HCT116 (cell line): ENCODE measurements around the gene FAM171A2. TPM values are rescaled to one million over a fixed set of nuclear protein-coding genes. Genes with fewer than 3 reads are reported as not detected.

Source experiments
- ATAC-seq: fragments of 200-7000 bp; cut with Tn5 transposase; 2 replicates; pipeline ENCODE4 v1.9.1; 2020; ENCODE audit warnings: mild to moderate bottlenecking, moderate library complexity
- BruUV-seq: library from RNA; stranded (reverse); fragments of 400-500 nt; replicated peaks from 2 replicates; lab custom pipeline; 2021; lab: Mats Ljungman, UMichigan
- CTCF ChIA-PET: fragments of 300-600 bp; sonication (Branson Sonifier 250); formaldehyde crosslinking; loops from one replicate; lab custom pipeline; 2021; ENCODE audit warnings: antibody characterized with exemption; lab: Charles Lee
- POLR2A ChIA-PET: fragments of 300-600, 350-600 bp; sonication (Branson Sonifier 250); formaldehyde crosslinking; loops from one replicate; lab custom pipeline; 2021; ENCODE audit warnings: antibody characterized with exemption; lab: Charles Lee
- RAD21 ChIA-PET, 2 experiments: fragments of 300-600 bp; sonication (Branson Sonifier 250); formaldehyde crosslinking; loops; one replicate each; lab custom pipeline; 2023; ENCODE audit warnings: low total read pairs in 2 of 2; ENCODE audit not compliant: uncharacterized antibody in 2 of 2, unreplicated experiment in 2 of 2, low non-redundant PET in 1 of 2; lab: Charles Lee
- DNase-seq: peaks from one replicate; pipeline ENCODE4 v3.0.0-alpha.2; 2010; ENCODE audit warnings: low read depth, low spot score
- H2AFZ ChIP-seq: fragments of 200-600 bp; shearing (Covaris generic), sonication (generic); 2 replicates; pipeline ENCODE4 v1.6.1; 2017; ENCODE audit warnings: low read depth, mixed run types, mixed read lengths, antibody characterized with exemption, low read length; ENCODE audit not compliant: poor library complexity, severe bottlenecking
- H3K27ac ChIP-seq: 2 replicates; pipeline ENCODE4 v1.5.1; 2012; ENCODE audit warnings: low read depth, low read length
- H3K27me3 ChIP-seq: fragments of 200-600 bp; sonication (generic); 2 replicates; pipeline ENCODE4 v1.6.1; 2016; ENCODE audit warnings: mixed run types, low read length, mixed read lengths; ENCODE audit not compliant: insufficient read depth
- H3K36me3 ChIP-seq, 2 experiments: fragments of 200-500 bp in 1 of 2; fragments of 200-600 bp in 1 of 2; sonication (Bioruptor generic) in 1 of 2; sonication (generic) in 1 of 2; 2 replicates each; pipeline versions ENCODE4 v1.5.1 to v1.6.1; 2014 to 2016; ENCODE audit warnings: low read length in 2 of 2, inconsistent platforms in 1 of 2, mixed read lengths in 1 of 2, mixed run types in 1 of 2; ENCODE audit not compliant: insufficient read depth in 2 of 2, control insufficient read depth in 1 of 2
- H3K4me1 ChIP-seq, 2 experiments: fragments of 200-600 bp in 1 of 2; sonication (generic) in 1 of 2; 2 replicates each; pipeline versions ENCODE4 v1.5.1 to v1.6.1; 2012 to 2017; ENCODE audit warnings: low read length in 2 of 2, inconsistent platforms in 1 of 2, mild to moderate bottlenecking in 1 of 2, mixed read lengths in 1 of 2, mixed run types in 1 of 2, moderate library complexity in 1 of 2; ENCODE audit not compliant: insufficient read depth in 2 of 2, control insufficient read depth in 1 of 2
- H3K4me2 ChIP-seq: fragments of 200-600 bp; sonication (generic); 2 replicates; pipeline ENCODE4 v1.6.1; 2017; ENCODE audit warnings: mixed run types, low read length, mixed read lengths
- H3K4me3 ChIP-seq, 2 experiments: fragments of 200-600 bp in 1 of 2; sonication (generic) in 1 of 2; replicated peaks in 1 of 2; 2 replicates each; pipeline ENCODE4 v1.5.1; 2011 to 2016; ENCODE audit warnings: low read length in 2 of 2, control low read depth in 1 of 2, low read depth in 1 of 2, mild to moderate bottlenecking in 1 of 2, mixed read lengths in 1 of 2, mixed run types in 1 of 2
- H3K79me2 ChIP-seq: fragments of 200-600 bp; sonication (generic); 2 replicates; pipeline ENCODE4 v1.6.1; 2017; ENCODE audit warnings: mild to moderate bottlenecking, mixed run types, low read length, moderate library complexity, mixed read lengths; ENCODE audit not compliant: insufficient read depth
- H3K9ac ChIP-seq: fragments of 200-600 bp; sonication (generic); 2 replicates; pipeline ENCODE4 v1.6.1; 2016; ENCODE audit warnings: low read length, mixed read lengths
- H3K9me2 ChIP-seq: fragments of 200-600 bp; sonication (generic), shearing (Covaris generic); 2 replicates; pipeline ENCODE4 v1.6.1; 2017; ENCODE audit warnings: mixed run types, mild to moderate bottlenecking, moderate library complexity; ENCODE audit not compliant: insufficient read depth
- H3K9me3 ChIP-seq, 2 experiments: fragments of 200-500 bp in 1 of 2; fragments of 200-600 bp in 1 of 2; sonication (Bioruptor generic) in 1 of 2; sonication (generic) in 1 of 2; 2 replicates each; pipeline ENCODE4 v1.6.1; 2014 to 2017; ENCODE audit warnings: low read length in 2 of 2, mixed read lengths in 2 of 2, inconsistent platforms in 1 of 2, low read depth in 1 of 2, mild to moderate bottlenecking in 1 of 2, mixed run types in 1 of 2, moderate library complexity in 1 of 2; ENCODE audit not compliant: control insufficient read depth in 1 of 2, insufficient read depth in 1 of 2
- H4K20me1 ChIP-seq: fragments of 200-600 bp; sonication (generic), shearing (Covaris generic); 2 replicates; pipeline ENCODE4 v1.6.1; 2017; ENCODE audit warnings: mixed run types, mild to moderate bottlenecking, moderate library complexity; ENCODE audit not compliant: insufficient read depth
- CTCF ChIP-seq, 3 experiments: fragments of 200-600 bp in 1 of 3; sonication (generic) in 1 of 3; IDR thresholded peaks in 2 of 3; conservative IDR thresholded peaks in 1 of 3; 2 replicates each; pipeline ENCODE4 v1.5.1; 2012 to 2017; ENCODE audit warnings: low read depth in 2 of 3, low read length in 2 of 3, antibody characterized with exemption in 1 of 3, borderline replicate concordance in 1 of 3, control low read depth in 1 of 3, mild to moderate bottlenecking in 1 of 3, mixed read lengths in 1 of 3, mixed run types in 1 of 3, moderate library complexity in 1 of 3; ENCODE audit not compliant: insufficient read depth in 1 of 3
- JUND ChIP-seq: IDR thresholded peaks from 2 replicates; pipeline ENCODE4 v1.6.1; 2012
- POLR2AphosphoS5 ChIP-seq: IDR thresholded peaks from 2 replicates; pipeline ENCODE4 v1.6.1; 2011; ENCODE audit warnings: mild to moderate bottlenecking, low read depth, low read length, moderate library complexity
- SIN3A ChIP-seq: IDR thresholded peaks from 2 replicates; pipeline ENCODE4 v1.6.1; 2012; ENCODE audit warnings: low read depth
- SP1 ChIP-seq: IDR thresholded peaks from 2 replicates; pipeline ENCODE4 v1.6.1; 2012; ENCODE audit warnings: low read depth
- YY1 ChIP-seq: IDR thresholded peaks from 2 replicates; pipeline ENCODE4 v1.6.1; 2011; ENCODE audit warnings: low read length, low read depth, moderate library complexity, mild to moderate bottlenecking; ENCODE audit not compliant: insufficient replicate concordance; ENCODE audit errors: extremely low read depth
- intact Hi-C: fragments of 100-400 bp; cut with micrococcal nuclease; formaldehyde crosslinking; loops from 2 replicates; pipeline ENCODE4 v1.10.0; 2022
- total RNA-seq: library from RNA; stranded (reverse); gene quantifications from one replicate; pipeline ENCODE4 v1.2.1, GENCODE V29; 2021; ENCODE audit not compliant: unreplicated experiment

Gene FAM171A2
- total RNA-seq, 1 experiment from 2014 or later, result 18.0 TPM

GRCh38 chr17:44317545-44317944 is 46.1 kb downstream of the FAM171A2 start:
- Histone ChIP-seq H3K4me2 (0 out of 2 replicates have a peak overlapping the region, but pooled peaks have one; percentile 18), H3K9ac (no peak overlapping the region), H3K27me3 (no peaks in the 10 kb centered on the region), H3K4me1 (peaks cover 2 to 32% of the 10 kb centered on the region in 2 experiments; a peak in 2 of 4 replicates), H3K9me2 (no peaks in the 10 kb centered on the region), H3K4me3 (no peak overlapping the region), H3K36me3 (peaks cover 19 to 32% of the 10 kb centered on the region in 2 experiments; a peak in 3 of 4 replicates), H3K27ac (no peak overlapping the region), H2AFZ (no peak overlapping the region), H3K79me2 (peaks cover 19% of the 10 kb centered on the region), H4K20me1 (no peaks in the 10 kb centered on the region), H3K9me3 (no peaks in the 10 kb centered on the region)
- no peak for DNase-seq
- BruUV-seq, result no TSS peak
- TF ChIP-seq POLR2AphosphoS5 (no peak), SIN3A (no peak), SP1 (no peak), JUND (no peak), CTCF (IDR thresholded peaks at IDR 0.05 in 2 of 3, conservative IDR thresholded peaks at IDR 0.05 in 1 of 3; ENCODE audit: borderline replicate concordance in 1 of 3, insufficient read depth in 1 of 3, low read depth in 2 of 3, low read length in 2 of 3) (no peak), YY1 (no peak)
- POLR2A ChIA-PET, result interaction anchor here (1.0 to 1.2 kb wide), 2 partner anchors 9 to 96 kb away, joined by 3 to 4 read pairs; no protein-coding TSS in a partner anchor
- CTCF ChIA-PET, result interaction anchor here (1.0 kb wide), 1 partner anchor 9 kb away, joined by 3 read pairs; the partner anchor contains the start of gene RUNDC3A
- RAD21 ChIA-PET, result no interaction called here
- peak; percentile 16; the same call in 1 of the 2 replicates for ATAC-seq
- intact Hi-C loops, result no loop called here
